ENCODE measurements around the gene CPT1A. TPM values are rescaled to one million over a fixed set of nuclear protein-coding genes. Genes with fewer than 3 reads are reported as not detected.

The CPT1A gene
- total RNA-seq, 2 experiments from 2014 or later, result 50.2 to 51.1 TPM

DNA sequence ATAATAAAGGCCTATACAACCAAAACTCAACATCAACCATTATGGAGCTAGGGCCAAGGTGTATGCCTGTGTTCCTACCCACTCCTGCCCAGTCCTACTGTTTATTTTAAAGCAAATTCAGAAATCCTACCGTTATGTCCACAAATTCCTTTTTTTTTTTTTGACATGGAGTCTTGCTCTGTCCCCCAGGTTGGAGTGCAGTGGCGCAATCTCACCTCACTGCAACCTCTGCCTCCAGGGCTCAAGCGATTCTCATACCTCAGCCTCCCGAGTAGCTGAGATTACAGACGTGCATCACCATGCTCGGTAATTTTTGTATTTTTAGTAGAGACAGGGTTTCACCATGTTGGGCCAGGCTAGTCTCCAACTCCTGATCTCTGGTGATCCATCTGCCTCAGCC, 3.1 kb upstream of the CPT1A start:
- no peak for DNase-seq
- Mint-ChIP-seq H3K4me3 (no peak overlapping the region), H3K9me3 (no peaks in the 10 kb centered on the region), H3K36me3 (ENCODE audit: low read depth) (no peaks in the 10 kb centered on the region), H3K27ac (no peak overlapping the region), H3K27me3 (peaks cover 6% of the 10 kb centered on the region), H3K4me1 (peaks cover 28% of the 10 kb centered on the region)
- POLR2A ChIA-PET, result interaction anchor here (0.9 to 1.5 kb wide), 2 partner anchors 59 to 204 kb away, joined by 4 read pairs; partner anchors contain the start of genes IGHMBP2, MRPL21 and TPCN2
- CTCF ChIA-PET, result interaction anchor here (0.7 to 1.7 kb wide), 6 partner anchors 10 to 261 kb away, joined by 3 to 5 read pairs (median 4); no protein-coding TSS in a partner anchor

DNA sequence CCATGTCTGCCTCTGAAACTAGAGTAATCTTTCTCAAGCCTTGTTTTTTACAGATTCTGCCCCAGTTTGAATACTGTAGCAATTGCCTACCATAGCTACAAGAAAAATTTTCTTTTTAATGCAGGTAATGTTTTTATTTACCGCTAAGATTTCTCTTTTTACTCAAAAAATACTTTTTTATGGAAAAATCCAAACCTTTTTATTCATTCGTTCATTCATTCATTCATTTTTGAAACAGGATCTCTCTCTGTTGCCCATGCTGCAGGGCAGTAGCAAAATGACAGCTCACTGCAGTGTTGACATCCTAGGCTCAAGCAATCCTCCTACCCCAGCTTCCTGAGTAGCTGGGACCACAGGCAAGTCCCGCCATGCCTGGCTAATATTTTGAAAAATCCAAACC, 2.7 kb upstream of the CPT1A start:
- POLR2A ChIA-PET, result interaction anchor here (0.9 to 1.5 kb wide), 3 partner anchors 8 to 204 kb away, joined by 4 to 8 read pairs (median 4); partner anchors contain the start of genes IGHMBP2, MRPL21 and TPCN2

DNA sequence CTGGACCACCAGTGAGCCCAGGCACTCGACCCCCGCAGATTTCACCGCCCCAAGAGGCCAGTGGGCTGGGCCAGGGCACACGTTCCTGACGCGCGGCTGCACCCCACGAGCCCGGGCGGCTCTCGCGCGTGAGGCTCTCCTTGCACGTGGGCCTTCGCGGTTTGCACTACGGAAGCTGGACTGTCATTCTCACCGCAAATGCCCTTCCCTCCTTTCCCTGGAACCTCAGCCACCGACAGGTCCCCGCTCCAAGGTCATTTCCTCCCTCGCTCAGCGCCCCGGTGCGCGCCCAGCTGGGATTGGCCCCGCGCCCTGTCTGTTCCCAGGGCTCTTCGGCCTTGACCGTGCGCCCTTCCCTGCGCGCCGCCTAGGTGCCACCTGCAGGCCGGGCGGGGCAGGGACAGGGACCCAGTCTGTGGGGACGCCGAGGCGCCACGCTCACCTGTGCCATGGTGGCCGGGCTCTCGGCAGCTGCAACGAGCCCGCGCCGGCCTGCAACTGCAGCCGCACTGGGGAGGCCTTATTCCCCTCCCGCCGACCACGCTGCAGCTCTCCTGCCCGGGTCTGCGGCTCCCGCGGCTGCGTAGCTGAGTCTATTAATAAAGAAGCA, 2.1 kb upstream of the CPT1A start:
- Mint-ChIP-seq H3K4me3 (peak overlapping the region; percentile 82), H3K9me3 (no peaks in the 10 kb centered on the region), H3K27ac (peak overlapping the region; percentile 74), H3K4me1 (peaks cover 37% of the 10 kb centered on the region), H3K27me3 (peaks cover 6% of the 10 kb centered on the region), H3K36me3 (ENCODE audit: low read depth) (no peaks in the 10 kb centered on the region)
- ChIA-PET POLR2A (interaction anchor here (0.6 to 1.4 kb wide), 4 partner anchors 8 to 258 kb away, joined by 3 to 8 read pairs (median 4); partner anchors contain the start of gene TPCN2), CTCF (interaction anchor here (0.9 to 2.4 kb wide), 8 partner anchors 9 to 211 kb away, joined by 3 to 13 read pairs (median 4); no protein-coding TSS in a partner anchor)
- peak; percentile 76 for DNase-seq

More for the DNA sequence above, 2.7 kb upstream of the CPT1A start:
- Mint-ChIP-seq H3K27me3 (peaks cover 6% of the 10 kb centered on the region), H3K27ac (no peak overlapping the region), H3K4me1 (peaks cover 32% of the 10 kb centered on the region), H3K4me3 (peak overlapping the region; percentile 82), H3K9me3 (no peaks in the 10 kb centered on the region), H3K36me3 (ENCODE audit: low read depth) (no peaks in the 10 kb centered on the region)
- CTCF ChIA-PET, result interaction anchor here (1.0 to 1.7 kb wide), 6 partner anchors 11 to 261 kb away, joined by 3 to 5 read pairs (median 4); no protein-coding TSS in a partner anchor
- no peak for DNase-seq

DNA sequence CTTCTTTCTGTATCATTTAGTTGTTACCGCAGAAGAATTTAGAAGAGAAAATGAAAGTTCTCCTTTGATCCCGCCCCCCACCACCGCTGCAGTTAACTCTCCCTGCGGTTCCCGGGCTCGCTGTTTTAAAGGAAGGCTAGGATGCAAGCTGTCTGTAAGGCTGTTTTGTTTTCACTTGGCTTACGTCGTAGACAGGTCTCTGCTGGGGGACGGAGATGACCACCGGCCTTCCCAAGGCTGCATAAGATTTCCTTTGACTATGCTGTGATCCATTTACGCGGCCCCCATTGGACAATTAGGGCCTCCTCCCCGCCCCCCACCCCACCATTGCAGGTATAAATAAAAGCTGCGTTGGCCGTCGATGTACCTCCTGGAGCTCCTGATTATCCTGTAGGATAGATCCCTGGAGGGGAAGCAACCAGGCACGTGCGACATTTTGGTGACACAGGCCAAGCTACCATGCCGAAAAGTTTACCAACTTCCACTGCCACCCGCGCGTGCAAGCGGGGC, 1.4 kb upstream of the CPT1A start:
- POLR2A ChIA-PET, result interaction anchor here (0.6 to 1.5 kb wide), 6 partner anchors 9 to 314 kb away, joined by 3 to 8 read pairs (median 4); partner anchors contain the start of genes IGHMBP2 and MRPL21
- Mint-ChIP-seq H3K4me3 (peak overlapping the region; percentile 82), H3K27ac (peak overlapping the region; percentile 74), H3K9me3 (no peaks in the 10 kb centered on the region), H3K4me1 (peaks cover 41% of the 10 kb centered on the region), H3K36me3 (ENCODE audit: low read depth) (no peaks in the 10 kb centered on the region), H3K27me3 (peaks cover 4% of the 10 kb centered on the region)
- DNase-seq, result peak; percentile 69
- CTCF ChIA-PET, result interaction anchor here (0.9 to 2.4 kb wide), 6 partner anchors 10 to 94 kb away, joined by 3 to 13 read pairs (median 4); no protein-coding TSS in a partner anchor

DNA sequence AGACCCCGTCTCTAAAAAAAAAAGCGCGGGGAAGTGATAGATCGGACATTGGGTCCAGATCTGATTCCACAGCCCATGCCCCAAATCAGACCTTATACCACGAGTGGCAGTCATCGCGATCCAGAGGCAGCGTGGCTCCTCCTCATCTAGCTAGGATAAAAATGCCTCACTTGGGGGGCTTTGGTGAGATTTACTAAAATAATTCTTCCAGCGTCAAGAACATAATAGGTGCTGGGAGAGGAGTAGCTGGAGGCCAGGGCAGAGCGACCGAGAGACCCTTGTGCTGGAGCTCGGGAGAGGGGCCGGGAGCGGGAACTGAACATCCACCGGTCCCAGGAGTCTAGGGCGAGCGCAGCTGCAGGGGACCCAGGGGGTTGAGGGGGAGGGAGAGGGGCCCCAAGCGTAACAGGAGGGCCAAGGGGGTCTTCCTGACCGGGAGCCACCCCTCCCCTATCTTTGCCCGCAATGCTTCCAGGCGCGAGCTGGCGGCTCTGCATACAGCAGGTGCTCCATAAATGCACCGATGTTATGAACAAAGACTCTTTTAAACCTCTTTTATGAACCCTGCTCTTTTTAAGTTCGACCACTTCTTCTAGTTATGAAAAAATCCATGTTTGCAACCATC, 823 bp upstream of the CPT1A start:
- POLR2A ChIA-PET, result interaction anchor here (0.7 to 1.5 kb wide), 5 partner anchors 9 to 314 kb away, joined by 3 to 5 read pairs (median 3); partner anchors contain the start of genes IGHMBP2 and MRPL21
- peak overlapping the region; percentile 74 for H3K27ac Mint-ChIP-seq
- no peak for DNase-seq

DNA sequence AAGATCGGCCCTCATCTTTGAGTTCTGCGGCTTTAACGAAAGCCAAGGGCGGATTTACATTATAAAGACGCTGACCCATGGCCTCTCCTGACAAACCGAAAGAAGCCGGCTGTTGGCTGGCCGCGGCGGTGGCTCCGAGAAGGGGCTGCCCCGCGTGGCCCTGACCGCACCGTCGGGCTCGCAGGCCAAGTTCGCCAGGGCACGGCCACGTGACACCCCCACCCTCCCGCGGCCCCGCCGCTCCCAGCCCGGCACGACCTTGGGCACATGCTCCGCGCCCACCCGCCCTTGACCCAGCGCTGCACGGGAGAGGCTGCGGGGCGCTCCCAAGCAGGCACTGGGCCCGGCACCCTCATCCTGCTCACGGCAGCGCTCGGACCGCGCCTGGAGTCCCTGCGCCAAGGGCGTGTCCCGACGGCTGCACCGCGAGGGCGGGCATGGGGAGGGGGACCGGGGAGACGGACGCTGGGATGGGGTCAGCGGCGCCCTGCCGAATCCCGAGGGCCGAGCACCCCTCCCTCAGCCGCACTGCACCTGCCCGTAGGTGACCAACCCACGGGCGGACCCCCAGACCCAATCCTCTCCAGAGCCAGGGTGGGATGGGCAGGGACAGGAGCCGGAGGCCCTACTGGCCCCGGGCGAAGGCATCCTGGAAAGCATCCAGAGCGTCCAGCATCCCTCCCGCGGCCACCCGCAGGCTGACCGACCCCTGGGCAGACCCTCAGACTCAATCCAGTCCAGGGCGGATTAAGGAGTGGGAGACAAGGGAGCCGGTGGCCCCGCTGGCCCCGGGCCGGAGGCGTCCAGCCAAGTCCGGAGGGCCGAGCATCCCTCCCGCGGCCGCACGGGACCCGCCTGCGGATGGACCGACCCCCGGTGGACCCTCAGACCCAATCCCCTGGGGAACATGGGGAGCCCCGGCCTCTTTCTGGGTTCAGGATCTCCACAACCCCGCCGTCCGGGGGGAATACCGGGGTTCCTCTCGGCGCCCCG, 759 bp downstream of the CPT1A start:
- H3K4me3 Mint-ChIP-seq, result peak overlapping the region; percentile 74
- ChIA-PET POLR2A (no interaction called here), CTCF (no interaction called here)
- DNase-seq, result peak; percentile 44
- peaks cover 54% of the 10 kb centered on the region for H3K4me1 Mint-ChIP-seq
- peak overlapping the region; percentile 96 for H3K27ac Mint-ChIP-seq
- H3K9me3 Mint-ChIP-seq, result no peaks in the 10 kb centered on the region
- peaks cover 4% of the 10 kb centered on the region for H3K27me3 Mint-ChIP-seq
- peaks cover 6% of the 10 kb centered on the region for H3K36me3 Mint-ChIP-seq (ENCODE audit: low read depth)

More for the DNA sequence above, 823 bp upstream of the CPT1A start:
- Mint-ChIP-seq H3K9me3 (no peaks in the 10 kb centered on the region), H3K4me3 (peak overlapping the region; percentile 82), H3K27me3 (peaks cover 4% of the 10 kb centered on the region), H3K4me1 (peaks cover 47% of the 10 kb centered on the region), H3K36me3 (ENCODE audit: low read depth) (peaks cover 3% of the 10 kb centered on the region)
- CTCF ChIA-PET, result interaction anchor here (1.1 to 2.4 kb wide), 3 partner anchors 10 to 43 kb away, joined by 3 to 13 read pairs (median 4); no protein-coding TSS in a partner anchor

DNA sequence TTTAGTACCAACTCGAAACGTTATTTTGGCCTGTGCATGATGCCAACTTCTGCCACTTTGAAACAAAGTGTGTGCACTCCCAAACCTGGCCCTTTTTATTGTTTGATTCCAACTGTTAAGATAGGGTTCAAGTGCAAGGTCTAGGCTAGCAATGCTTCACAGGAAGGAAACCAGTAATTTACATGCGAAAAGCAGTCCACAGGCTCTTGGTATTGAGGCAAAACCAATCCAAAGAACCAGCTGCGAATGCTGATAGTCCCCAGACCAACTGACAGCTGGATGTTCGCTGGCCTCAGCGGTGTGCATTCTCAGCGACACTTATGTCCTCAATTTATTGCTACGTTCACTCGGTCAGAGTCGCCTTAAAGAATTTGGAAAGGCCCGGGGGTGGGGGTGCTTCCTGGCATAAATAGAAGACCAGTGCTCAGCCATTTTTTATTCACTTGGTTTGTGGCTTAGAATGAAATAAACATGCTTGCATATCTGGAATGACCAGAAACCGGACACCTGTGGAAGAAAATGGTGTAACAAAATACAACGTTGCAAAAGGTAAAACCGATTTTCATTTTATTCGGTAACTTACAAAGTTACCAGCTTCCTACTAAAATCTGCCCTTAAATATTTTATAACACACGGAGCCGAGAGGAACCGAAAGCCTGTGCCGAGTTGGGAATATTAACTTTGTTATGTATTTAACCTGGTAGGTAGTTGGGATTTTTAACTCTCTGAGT, 1.6 kb downstream of the CPT1A start:
- Mint-ChIP-seq H3K36me3 (ENCODE audit: low read depth) (peaks cover 6% of the 10 kb centered on the region), H3K4me1 (peaks cover 62% of the 10 kb centered on the region), H3K9me3 (no peaks in the 10 kb centered on the region), H3K27me3 (no peaks in the 10 kb centered on the region), H3K27ac (peak overlapping the region; percentile 96), H3K4me3 (peak overlapping the region; percentile 74)
- POLR2A ChIA-PET, result interaction anchor here (0.6 kb wide), 1 partner anchor 209 kb away, joined by 3 read pairs; the partner anchor contains the start of gene TPCN2
- DNase-seq, result peak; percentile 27
- CTCF ChIA-PET, result no interaction called here

DNA sequence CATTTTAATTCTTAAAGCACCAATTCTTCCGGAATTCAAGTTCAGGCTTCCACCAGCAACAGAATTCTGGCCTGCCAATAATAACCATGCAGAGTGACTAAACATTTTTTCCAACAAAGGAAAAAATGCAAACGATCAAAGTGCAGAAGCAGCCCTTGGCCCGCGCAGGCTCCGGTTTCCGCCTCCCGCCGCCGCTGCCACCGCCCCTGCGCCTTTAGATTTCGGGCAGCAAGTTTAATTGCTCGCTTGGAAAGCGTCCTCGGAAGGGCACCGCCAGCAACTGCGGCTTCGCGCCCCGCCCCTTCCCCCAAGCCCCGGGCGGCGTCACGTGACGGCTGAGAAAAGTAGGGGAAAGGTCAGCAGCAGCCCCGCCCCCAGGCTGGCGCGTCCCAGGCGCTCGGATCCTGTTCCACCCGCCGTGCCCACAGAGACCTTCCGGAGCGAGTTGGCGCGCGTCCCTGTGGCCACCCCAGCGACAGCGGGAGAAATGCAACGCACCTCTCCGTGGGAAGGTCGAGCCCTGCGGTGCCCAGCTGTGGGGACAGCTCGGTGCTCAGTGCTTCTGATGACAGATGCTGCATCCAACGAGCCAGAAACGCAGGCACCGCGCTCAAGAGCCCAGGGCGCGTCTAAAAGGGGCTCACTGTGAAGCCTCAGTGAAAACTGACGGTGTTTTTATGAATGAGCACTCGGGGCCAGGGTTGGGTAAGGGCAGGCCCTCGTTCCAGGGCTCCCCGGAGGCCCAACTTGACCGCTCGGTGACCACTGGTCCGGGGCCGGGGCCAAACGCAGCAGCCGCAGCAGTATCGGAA, 2.5 kb downstream of the CPT1A start:
- ChIA-PET POLR2A (interaction anchor here (1.0 to 1.5 kb wide), 4 partner anchors 10 to 210 kb away, joined by 3 to 4 read pairs (median 4); partner anchors contain the start of genes IGHMBP2 and TPCN2), CTCF (no interaction called here)
- peaks cover 6% of the 10 kb centered on the region for H3K36me3 Mint-ChIP-seq (ENCODE audit: low read depth)
- no peaks in the 10 kb centered on the region for H3K9me3 Mint-ChIP-seq
- peak overlapping the region; percentile 74 for H3K4me3 Mint-ChIP-seq
- H3K4me1 Mint-ChIP-seq, result peaks cover 59% of the 10 kb centered on the region
- peak; percentile 97 for DNase-seq
- H3K27me3 Mint-ChIP-seq, result no peaks in the 10 kb centered on the region
- peak overlapping the region; percentile 96 for H3K27ac Mint-ChIP-seq

DNA sequence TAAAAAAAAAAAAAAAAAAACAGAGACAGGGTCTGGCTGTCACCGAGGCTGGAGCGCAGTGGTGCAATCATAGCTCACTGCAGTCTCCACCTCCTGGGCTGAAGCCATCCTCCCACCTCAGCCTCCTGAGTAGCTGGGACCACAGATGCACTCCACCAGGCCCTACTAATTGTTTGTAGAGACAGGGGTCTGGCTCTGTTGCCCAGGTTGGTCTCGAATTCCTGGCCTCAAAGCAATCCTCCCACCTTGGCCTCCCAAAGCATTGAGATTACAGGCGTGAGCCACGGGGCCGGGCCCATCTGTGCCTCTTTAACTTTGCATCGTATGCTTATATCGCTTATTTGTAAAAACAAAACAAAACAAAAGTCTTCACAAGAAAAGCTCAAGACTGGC, 3.1 kb downstream of the CPT1A start:
- Mint-ChIP-seq H3K27me3 (no peaks in the 10 kb centered on the region), H3K4me3 (peak overlapping the region; percentile 74), H3K36me3 (ENCODE audit: low read depth) (peaks cover 6% of the 10 kb centered on the region), H3K27ac (peak overlapping the region; percentile 96), H3K4me1 (peaks cover 53% of the 10 kb centered on the region), H3K9me3 (no peaks in the 10 kb centered on the region)
- DNase-seq, result peak; percentile 46
- CTCF ChIA-PET, result interaction anchor here (0.9 kb wide), 1 partner anchor 11 kb away, joined by 3 read pairs; no protein-coding TSS in a partner anchor
- POLR2A ChIA-PET, result interaction anchor here (1.0 to 1.5 kb wide), 4 partner anchors 9 to 211 kb away, joined by 3 to 4 read pairs (median 4); partner anchors contain the start of genes IGHMBP2 and TPCN2

DNA sequence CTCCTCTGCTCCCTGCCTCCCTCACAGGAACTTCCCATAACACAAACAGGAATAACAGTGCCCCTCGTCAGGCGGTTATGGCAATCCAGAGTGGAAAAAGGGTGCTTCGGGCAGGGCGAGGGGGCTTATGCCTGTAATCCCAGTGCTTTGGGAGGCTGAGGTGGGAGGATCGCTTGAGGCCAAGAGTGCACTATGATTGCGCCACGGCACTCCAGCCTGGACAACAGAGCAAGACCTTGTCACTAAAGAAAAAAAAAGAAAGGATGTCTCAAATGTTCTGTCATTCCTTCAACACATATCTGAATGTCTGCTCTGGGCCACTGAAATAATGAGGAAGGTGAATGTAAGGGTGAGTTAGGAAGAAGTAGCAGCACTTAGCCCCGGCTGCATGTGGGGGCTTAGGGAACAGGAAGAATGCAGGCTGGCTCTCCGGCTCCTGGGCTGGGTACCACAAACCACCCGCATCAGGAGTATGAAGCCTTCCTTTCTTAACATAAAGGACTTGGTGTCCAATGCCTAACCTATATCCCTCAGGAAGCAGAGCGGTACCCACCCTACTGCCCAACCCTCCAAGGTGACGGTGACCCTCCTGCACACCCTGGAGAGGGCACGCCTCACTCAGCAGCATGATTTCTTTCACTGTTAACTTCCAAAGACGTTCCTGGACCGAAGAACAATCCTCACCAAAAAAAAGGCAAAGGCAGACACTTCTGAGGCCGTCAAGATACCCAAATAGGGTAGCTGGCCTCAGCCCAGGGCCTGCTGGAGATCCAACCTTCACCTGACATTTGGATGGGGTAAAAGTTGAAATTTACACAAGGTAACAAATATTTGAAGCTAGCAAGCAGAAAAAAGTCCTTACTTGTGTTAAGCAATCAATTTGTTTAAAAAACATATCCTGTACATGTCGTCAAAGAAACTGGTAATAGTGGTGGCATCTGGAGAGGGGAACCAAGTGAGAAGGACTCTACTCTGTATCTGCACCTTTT, 3.8 kb downstream of the CPT1A start:
- POLR2A ChIA-PET, result interaction anchor here (1.0 to 1.5 kb wide), 4 partner anchors 8 to 211 kb away, joined by 3 to 4 read pairs (median 4); partner anchors contain the start of genes IGHMBP2 and TPCN2
- Mint-ChIP-seq H3K4me3 (no peak overlapping the region), H3K9me3 (no peaks in the 10 kb centered on the region), H3K36me3 (ENCODE audit: low read depth) (peaks cover 6% of the 10 kb centered on the region), H3K27ac (peak overlapping the region; percentile 74), H3K4me1 (peaks cover 49% of the 10 kb centered on the region), H3K27me3 (no peaks in the 10 kb centered on the region)
- no peak for DNase-seq
- CTCF ChIA-PET, result interaction anchor here (0.9 kb wide), 1 partner anchor 10 kb away, joined by 3 read pairs; no protein-coding TSS in a partner anchor

Data from activated CD4-positive, alpha-beta memory T cell treated with anti-CD3 and anti-CD28 coated beads, Interleukin-2, amount 10 ng/mL, durations not matched to agents 7 days and 5 days (primary cell).